Activated T-cell treated with anti-CD3 and anti-CD28 coated beads, Interleukin-2, amount 50 U/mL, for 4 hours (primary cell): Measurements from ENCODE around the gene DOCK2. TPM values are rescaled to one million over a fixed set of nuclear protein-coding genes. Genes with fewer than 3 reads are reported as not detected.

ENCODE experiments used
- ATAC-seq, 2 donors: fragments of 200-7000 bp; cut with Tn5 transposase; one replicate each; pipeline ENCODE4 v1.10.0; 2021
- DNase-seq: peaks from one replicate; pipeline ENCODE4 v3.0.0-alpha.2; 2020
- H3K27me3 Mint-ChIP-seq: one replicate; pipeline ENCODE4 v1.8.0; 2021; ENCODE audit warnings: low read depth, mixed read lengths
- H3K36me3 Mint-ChIP-seq: one replicate; pipeline ENCODE4 v1.8.0; 2022; ENCODE audit warnings: mixed read lengths; ENCODE audit not compliant: insufficient read depth
- H3K4me1 Mint-ChIP-seq: one replicate; pipeline ENCODE4 v1.8.0; 2021; ENCODE audit warnings: low read depth, mixed read lengths
- H3K4me3 Mint-ChIP-seq: one replicate; pipeline ENCODE4 v1.8.0; 2021; ENCODE audit warnings: mild to moderate bottlenecking, moderate library complexity, mixed read lengths
- H3K9me3 Mint-ChIP-seq: one replicate; pipeline ENCODE4 v1.8.0; 2021; ENCODE audit warnings: mixed read lengths
- total RNA-seq, 3 donors: library from RNA; stranded (reverse); gene quantifications; one replicate each; pipeline ENCODE4 v1.2.1, GENCODE V29; 2021

DOCK2 gene
- total RNA-seq, 3 donors from 2014 or later, result 128 to 134 (median 132) TPM

GRCh38 chr5:170067574-170068170 is 430.6 kb downstream of the DOCK2 start:
- Mint-ChIP-seq H3K4me3 (no peak overlapping the region), H3K9me3 (no peaks in the 10 kb centered on the region), H3K4me1 (no peaks in the 10 kb centered on the region), H3K36me3 (peaks cover 70% of the 10 kb centered on the region), H3K27me3 (no peaks in the 10 kb centered on the region)
- ATAC-seq (no peak), DNase-seq (no peak)

- Mint-ChIP-seq H3K36me3 (peaks cover 72% of the 10 kb centered on the region), H3K27me3 (no peaks in the 10 kb centered on the region), H3K4me3 (no peak overlapping the region), H3K9me3 (no peaks in the 10 kb centered on the region), H3K4me1 (no peaks in the 10 kb centered on the region)
- DNase-seq (no peak), ATAC-seq (no peak)
Measured at GRCh38 chr5:170069512-170069911, 432.4 kb downstream of the DOCK2 start.

GRCh38 chr5:170070556-170071412 is 433.7 kb downstream of the DOCK2 start:
- Mint-ChIP-seq H3K9me3 (no peaks in the 10 kb centered on the region), H3K4me1 (no peaks in the 10 kb centered on the region), H3K36me3 (peaks cover 76% of the 10 kb centered on the region), H3K27me3 (no peaks in the 10 kb centered on the region), H3K4me3 (no peak overlapping the region)
- DNase-seq, result no peak
- no peak for ATAC-seq

- Mint-ChIP-seq H3K36me3 (peaks cover 77% of the 10 kb centered on the region), H3K27me3 (no peaks in the 10 kb centered on the region)
Measured at GRCh38 chr5:170071748-170072147, 434.7 kb downstream of the DOCK2 start.

GRCh38 chr5:170075696-170076095 is 438.6 kb downstream of the DOCK2 start:
- H3K36me3 Mint-ChIP-seq, result peaks cover 71% of the 10 kb centered on the region
- no peaks in the 10 kb centered on the region for H3K27me3 Mint-ChIP-seq
- ATAC-seq (no peak), DNase-seq (no peak)
- no peak overlapping the region for H3K4me3 Mint-ChIP-seq
- peaks cover 2% of the 10 kb centered on the region for H3K4me1 Mint-ChIP-seq
- H3K9me3 Mint-ChIP-seq, result no peaks in the 10 kb centered on the region

More at GRCh38 chr5:170071748-170072147, 434.7 kb downstream of the DOCK2 start:
- Mint-ChIP-seq H3K4me1 (no peaks in the 10 kb centered on the region), H3K9me3 (no peaks in the 10 kb centered on the region), H3K4me3 (no peak overlapping the region)
- DNase-seq (no peak), ATAC-seq (no peak)

GRCh38 chr5:170076211-170076610 is 439.1 kb downstream of the DOCK2 start:
- DNase-seq, result no peak
- H3K4me1 Mint-ChIP-seq, result peaks cover 2% of the 10 kb centered on the region
- no peak overlapping the region for H3K4me3 Mint-ChIP-seq
- H3K27me3 Mint-ChIP-seq, result no peaks in the 10 kb centered on the region
- no peaks in the 10 kb centered on the region for H3K9me3 Mint-ChIP-seq
- no peak for ATAC-seq
- H3K36me3 Mint-ChIP-seq, result peaks cover 69% of the 10 kb centered on the region

- no peak for DNase-seq
- Mint-ChIP-seq H3K9me3 (no peaks in the 10 kb centered on the region), H3K27me3 (no peaks in the 10 kb centered on the region), H3K4me1 (peaks cover 2% of the 10 kb centered on the region), H3K4me3 (no peak overlapping the region), H3K36me3 (peaks cover 67% of the 10 kb centered on the region)
- ATAC-seq, result no peak
Measured at GRCh38 chr5:170076739-170077138, 439.7 kb downstream of the DOCK2 start.

GRCh38 chr5:170077526-170077925 is 440.5 kb downstream of the DOCK2 start:
- no peaks in the 10 kb centered on the region for H3K27me3 Mint-ChIP-seq
- H3K9me3 Mint-ChIP-seq, result no peaks in the 10 kb centered on the region
- H3K4me3 Mint-ChIP-seq, result no peak overlapping the region
- H3K4me1 Mint-ChIP-seq, result peaks cover 2% of the 10 kb centered on the region
- ATAC-seq (no peak), DNase-seq (no peak)
- peaks cover 74% of the 10 kb centered on the region for H3K36me3 Mint-ChIP-seq

GRCh38 chr5:170078458-170078857 is 441.4 kb downstream of the DOCK2 start:
- Mint-ChIP-seq H3K4me1 (peaks cover 2% of the 10 kb centered on the region), H3K36me3 (peaks cover 75% of the 10 kb centered on the region), H3K9me3 (no peaks in the 10 kb centered on the region), H3K4me3 (no peak overlapping the region), H3K27me3 (no peaks in the 10 kb centered on the region)
- DNase-seq, result no peak
- ATAC-seq, result no peak

- Mint-ChIP-seq H3K4me3 (no peak overlapping the region), H3K4me1 (peaks cover 2% of the 10 kb centered on the region), H3K36me3 (peaks cover 76% of the 10 kb centered on the region), H3K9me3 (no peaks in the 10 kb centered on the region), H3K27me3 (no peaks in the 10 kb centered on the region)
- no peak for DNase-seq
- ATAC-seq, result no peak
Measured at GRCh38 chr5:170078931-170079330, 441.9 kb downstream of the DOCK2 start.

- ATAC-seq (no peak), DNase-seq (no peak)
- H3K36me3 Mint-ChIP-seq, result peaks cover 76% of the 10 kb centered on the region
- peaks cover 2% of the 10 kb centered on the region for H3K4me1 Mint-ChIP-seq
- H3K9me3 Mint-ChIP-seq, result no peaks in the 10 kb centered on the region
- no peaks in the 10 kb centered on the region for H3K27me3 Mint-ChIP-seq
- no peak overlapping the region for H3K4me3 Mint-ChIP-seq
Measured at GRCh38 chr5:170080217-170080616, 443.1 kb downstream of the DOCK2 start.

- Mint-ChIP-seq H3K9me3 (no peaks in the 10 kb centered on the region), H3K4me1 (peaks cover 2% of the 10 kb centered on the region), H3K27me3 (no peaks in the 10 kb centered on the region), H3K4me3 (no peak overlapping the region), H3K36me3 (peaks cover 79% of the 10 kb centered on the region)
- no peak for DNase-seq
- ATAC-seq, result no peak
Measured at GRCh38 chr5:170080786-170081445, 443.8 kb downstream of the DOCK2 start.

- no peaks in the 10 kb centered on the region for H3K27me3 Mint-ChIP-seq
- no peaks in the 10 kb centered on the region for H3K9me3 Mint-ChIP-seq
- H3K4me3 Mint-ChIP-seq, result no peak overlapping the region
- peaks cover 78% of the 10 kb centered on the region for H3K36me3 Mint-ChIP-seq
- ATAC-seq (no peak), DNase-seq (no peak)
- peaks cover 2% of the 10 kb centered on the region for H3K4me1 Mint-ChIP-seq
Measured at GRCh38 chr5:170081616-170082015, 444.5 kb downstream of the DOCK2 start.

- Mint-ChIP-seq H3K36me3 (peaks cover 76% of the 10 kb centered on the region), H3K9me3 (no peaks in the 10 kb centered on the region), H3K27me3 (no peaks in the 10 kb centered on the region), H3K4me1 (no peaks in the 10 kb centered on the region), H3K4me3 (no peak overlapping the region)
- DNase-seq (no peak), ATAC-seq (no peak)
Measured at GRCh38 chr5:170082701-170083100, 445.6 kb downstream of the DOCK2 start.
